ENCODE measurements around the gene TENT5C. TPM values are rescaled to one million over a fixed set of nuclear protein-coding genes. Genes with fewer than 3 reads are reported as not detected.
A peak's percentile ranks its signal among the peaks of the same experiment; 100 is the strongest.

The TENT5C gene
- total and polyA plus RNA-seq, 9 of the 15 experiments (the other 6 are each of a cell fraction or from before 2014, with no cell fraction given): 1.8 to 7.7 (median 4.0) TPM

- TF ChIP-seq E4F1 (CRISPR knock-in tag; IDR thresholded peaks at IDR 0.05; ENCODE audit: borderline replicate concordance) (no peak), REST (IDR thresholded peaks at IDR 0.05; ENCODE audit: borderline replicate concordance) (peak; percentile 29; the same call in 1 of the 2 replicates), REST (CRISPR knock-in tag; IDR thresholded peaks at IDR 0.05; ENCODE audit: low read depth) (no peak), FOXK2 (conservative IDR thresholded peaks at IDR 0.05 in 1 of 2, IDR thresholded peaks at IDR 0.05 in 1 of 2; ENCODE audit: low read depth in 2 of 2) (peak in 1 of 2 experiments; percentile 47; a peak in 3 of 4 replicates), POLR2AphosphoS2 (IDR thresholded peaks at IDR 0.05; ENCODE audit: low read length) (no peak), LEF1 (IDR thresholded peaks at IDR 0.05) (peak; percentile 97), CHD1 (IDR thresholded peaks at IDR 0.05; ENCODE audit: low read length) (no peak), KAT7 (CRISPR knock-in tag; IDR thresholded peaks at IDR 0.05; ENCODE audit: borderline replicate concordance) (peak; percentile 36; the same call in 1 of the 2 replicates), DPF2 (IDR thresholded peaks at IDR 0.05) (peak; percentile 94), ZBED1 (IDR thresholded peaks at IDR 0.05) (no peak), ESRRB (CRISPR knock-in tag; IDR thresholded peaks at IDR 0.05; ENCODE audit: borderline replicate concordance) (no peak), CEBPG (CRISPR knock-in tag; IDR thresholded peaks at IDR 0.05) (no peak; the same call in 1 of the 2 replicates), CEBPG (tag; conservative IDR thresholded peaks at IDR 0.05 in 1 of 2, IDR thresholded peaks at IDR 0.05 in 1 of 2) (no peak; a peak in 1 of 4 replicates), JUN (IDR thresholded peaks at IDR 0.05; ENCODE audit: borderline replicate concordance, low read depth, low read length) (0 out of 2 replicates have a peak, but pooled peaks have one; percentile 5), JUN (CRISPR knock-in tag; IDR thresholded peaks at IDR 0.05; ENCODE audit: borderline replicate concordance) (no peak), NONO (IDR thresholded peaks at IDR 0.05; ENCODE audit: low read depth in 2 of 2, low read length in 1 of 2) (no peak), NELFE (IDR thresholded peaks at IDR 0.05; ENCODE audit: insufficient read depth, insufficient read length) (no peak), BRCA1 (IDR thresholded peaks at IDR 0.05) (no peak), BRCA1 (CRISPR knock-in tag; IDR thresholded peaks at IDR 0.05) (no peak), ESRRA (IDR thresholded peaks at IDR 0.05; ENCODE audit: borderline replicate concordance, low read depth) (peak; percentile 88; the same call in 1 of the 2 replicates)
These were observed 39.0 kb downstream of the TENT5C start (continued) for GRCh38 chr1:117644696-117645311.

Measured in K562 (cell line).